ENCODE results near the gene KANSL3. TPM values are rescaled to one million over a fixed set of nuclear protein-coding genes. Genes with fewer than 3 reads are reported as not detected.

KANSL3 gene
- total RNA-seq, 6 experiments from 2014 or later: 17.3 to 29.3 (median 21.6) TPM

DNA sequence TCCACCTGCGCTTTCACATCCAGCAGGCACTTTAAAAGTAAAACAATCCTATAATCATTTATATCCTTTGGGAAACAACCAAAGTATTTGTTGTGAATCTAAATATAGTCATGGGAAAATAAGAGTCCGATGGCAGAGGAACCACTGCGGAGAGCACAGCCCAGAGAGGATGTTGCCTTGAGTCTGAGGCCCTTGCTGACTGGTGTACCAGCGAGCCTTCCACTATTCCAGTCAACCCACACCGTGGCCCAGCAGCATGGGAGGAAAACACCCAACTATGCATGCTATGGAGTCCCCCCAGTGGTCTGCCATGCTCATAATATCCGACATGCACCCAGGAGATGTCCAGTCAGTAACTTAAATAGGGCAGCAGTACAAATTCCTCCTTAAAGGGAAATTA is 21.6 kb downstream of the KANSL3 start:
- Histone ChIP-seq H3K27me3 (no peaks in the 10 kb centered on the region), H3K27ac (peak overlapping the region in 1 of 3 donors; percentile 14), H3K36me3 (peaks cover 0 to 31% (median 16%) of the 10 kb centered on the region in 4 donors), H3K4me3 (no peak overlapping the region), H3K9me3 (no peaks in the 10 kb centered on the region), H3K4me1 (peaks cover 0 to 38% (median 10%) of the 10 kb centered on the region in 4 donors)
- intact Hi-C loops (cut with DNase I): no loop called here
- TF ChIP-seq, protein P1, sequence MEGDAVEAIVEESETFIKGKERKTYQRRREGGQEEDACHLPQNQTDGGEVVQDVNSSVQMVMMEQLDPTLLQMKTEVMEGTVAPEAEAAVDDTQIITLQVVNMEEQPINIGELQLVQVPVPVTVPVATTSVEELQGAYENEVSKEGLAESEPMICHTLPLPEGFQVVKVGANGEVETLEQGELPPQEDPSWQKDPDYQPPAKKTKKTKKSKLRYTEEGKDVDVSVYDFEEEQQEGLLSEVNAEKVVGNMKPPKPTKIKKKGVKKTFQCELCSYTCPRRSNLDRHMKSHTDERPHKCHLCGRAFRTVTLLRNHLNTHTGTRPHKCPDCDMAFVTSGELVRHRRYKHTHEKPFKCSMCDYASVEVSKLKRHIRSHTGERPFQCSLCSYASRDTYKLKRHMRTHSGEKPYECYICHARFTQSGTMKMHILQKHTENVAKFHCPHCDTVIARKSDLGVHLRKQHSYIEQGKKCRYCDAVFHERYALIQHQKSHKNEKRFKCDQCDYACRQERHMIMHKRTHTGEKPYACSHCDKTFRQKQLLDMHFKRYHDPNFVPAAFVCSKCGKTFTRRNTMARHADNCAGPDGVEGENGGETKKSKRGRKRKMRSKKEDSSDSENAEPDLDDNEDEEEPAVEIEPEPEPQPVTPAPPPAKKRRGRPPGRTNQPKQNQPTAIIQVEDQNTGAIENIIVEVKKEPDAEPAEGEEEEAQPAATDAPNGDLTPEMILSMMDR (IDR thresholded peaks at IDR 0.05): no peak
- no peak for TF ChIP-seq POLR2A (IDR thresholded peaks at IDR 0.05)
- no peak for ATAC-seq
- DNase-seq: no peak
- WGBS (ENCODE audit: insufficient coverage, low coverage, low lambda C conversion rate, missing lambda C conversion rate): 88% methylated on average over 5 of the region's 6 CpGs

GRCh38 chr2:96616128-96616527 is 22.0 kb downstream of the KANSL3 start:
- no peak for DNase-seq
- 78% methylated on average over 1 of the region's 1 CpG for WGBS (ENCODE audit: insufficient coverage, low coverage, low lambda C conversion rate, missing lambda C conversion rate)
- Histone ChIP-seq H3K4me1 (peaks cover 0 to 38% (median 10%) of the 10 kb centered on the region in 4 donors), H3K4me3 (no peak overlapping the region), H3K36me3 (peaks cover 0 to 36% (median 18%) of the 10 kb centered on the region in 4 donors), H3K9me3 (no peaks in the 10 kb centered on the region), H3K27ac (peak overlapping the region in 1 of 3 donors; percentile 14), H3K27me3 (no peaks in the 10 kb centered on the region)
- no peak for TF ChIP-seq POLR2A (IDR thresholded peaks at IDR 0.05)
- TF ChIP-seq, protein P1 (IDR thresholded peaks at IDR 0.05): no peak
- intact Hi-C loops (cut with DNase I): no loop called here
- peak in 3 of 4 donors; percentile 42 to 49 (median 48) for ATAC-seq

DNA sequence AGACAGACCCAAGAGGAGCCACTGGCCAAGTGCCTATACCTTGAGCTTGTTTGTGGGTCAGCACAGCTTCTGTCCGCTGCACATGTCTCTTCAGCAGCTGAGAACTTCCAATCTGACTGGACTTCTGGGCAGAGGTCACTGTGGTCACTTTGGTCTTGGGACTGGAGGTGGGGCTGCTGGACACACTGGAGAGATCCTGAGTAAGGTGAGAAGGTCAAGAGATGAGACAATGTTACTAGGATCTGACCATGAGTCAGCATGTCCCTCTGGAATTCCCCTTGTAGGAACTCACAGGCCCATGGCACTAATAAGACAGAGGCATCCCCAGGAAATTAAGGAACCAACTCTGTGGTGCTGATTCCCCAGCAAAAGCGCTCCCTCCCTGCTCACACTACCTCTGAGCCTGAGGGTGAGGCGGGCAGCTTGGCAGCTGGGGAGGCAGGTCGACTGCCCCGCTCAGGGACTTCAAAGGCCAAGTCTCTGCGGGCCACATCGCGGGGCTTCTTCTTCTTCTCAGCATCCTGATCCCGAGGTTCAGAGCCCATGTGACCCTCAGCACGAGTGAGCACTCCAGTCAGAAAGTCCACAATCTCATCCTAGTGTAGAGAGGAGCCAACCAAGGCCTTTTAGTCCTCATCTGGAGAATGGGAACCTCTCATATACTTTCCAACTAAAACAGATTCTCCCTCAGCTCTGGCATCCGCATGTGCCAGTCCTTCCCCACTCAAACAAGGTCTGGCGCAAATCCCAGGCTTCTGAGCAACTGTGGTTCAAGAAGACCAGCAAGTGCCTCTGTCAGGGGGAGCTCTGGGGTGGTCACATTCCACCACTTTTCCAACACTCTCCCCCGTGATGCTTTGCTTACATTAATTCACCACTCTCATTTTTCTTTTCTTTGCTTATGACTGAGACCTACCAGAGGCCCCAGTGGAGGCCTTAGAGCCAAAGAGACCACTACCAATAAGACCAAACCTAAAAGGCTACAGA is 29.4 kb downstream of the KANSL3 start:
- Histone ChIP-seq H3K9me3 (no peaks in the 10 kb centered on the region), H3K4me1 (peaks cover 0 to 15% (median 0%) of the 10 kb centered on the region in 4 donors), H3K36me3 (peaks cover 10 to 95% (median 54%) of the 10 kb centered on the region in 4 donors), H3K4me3 (no peak overlapping the region), H3K27ac (peak overlapping the region in 2 of 3 donors; percentile 24 to 34), H3K27me3 (no peaks in the 10 kb centered on the region)
- intact Hi-C loops (cut with DNase I): no loop called here
- TF ChIP-seq POLR2A (IDR thresholded peaks at IDR 0.05): no peak
- TF ChIP-seq, protein P1 (IDR thresholded peaks at IDR 0.05): no peak
- peak; percentile 16 to 90 (median 68) for ATAC-seq
- peak in 1 of 3 donors; percentile 65 for DNase-seq
- 76% methylated on average over 2 of the region's 13 CpGs for WGBS (ENCODE audit: insufficient coverage, low coverage, low lambda C conversion rate, missing lambda C conversion rate)

- WGBS (ENCODE audit: insufficient coverage, low coverage, low lambda C conversion rate, missing lambda C conversion rate): no CpG with 5 or more reads among the region's 2 CpGs
- Histone ChIP-seq H3K4me1 (peaks cover 0 to 33% (median 10%) of the 10 kb centered on the region in 4 donors), H3K4me3 (no peak overlapping the region), H3K36me3 (peaks cover 4 to 82% (median 39%) of the 10 kb centered on the region in 4 donors), H3K27me3 (no peaks in the 10 kb centered on the region), H3K9me3 (no peaks in the 10 kb centered on the region), H3K27ac (no peak overlapping the region)
- TF ChIP-seq, protein P1 (IDR thresholded peaks at IDR 0.05): no peak
- no peak for TF ChIP-seq POLR2A (IDR thresholded peaks at IDR 0.05)
- DNase-seq: no peak
- intact Hi-C loops (cut with DNase I): no loop called here
- ATAC-seq: no peak
Measured at GRCh38 chr2:96604104-96604503, 34.0 kb downstream of the KANSL3 start.
